Trophoblast cell (in vitro differentiated cells and primary cell): Measurements from ENCODE around the gene PIP5K1B.

Experiments
- DNase-seq, 2 donors: peaks; one replicate each; pipeline ENCODE4 v3.0.0-alpha.2; 2016
- H2AFZ ChIP-seq: 2 replicates; pipeline ENCODE4 v1.6.1; 2013; ENCODE audit warnings: low read length, moderate library complexity, mild to moderate bottlenecking; ENCODE audit not compliant: insufficient read depth, poor library complexity
- H2AK5ac ChIP-seq: 2 replicates; pipeline ENCODE4 v1.6.1; 2013; ENCODE audit warnings: mild to moderate bottlenecking, low read length
- H2BK120ac ChIP-seq: 2 replicates; pipeline ENCODE4 v1.6.1; 2013; ENCODE audit warnings: low read length, mild to moderate bottlenecking, moderate library complexity; ENCODE audit not compliant: insufficient read depth, poor library complexity
- H2BK12ac ChIP-seq: 2 replicates; pipeline ENCODE4 v1.6.1; 2013; ENCODE audit warnings: mild to moderate bottlenecking, low read length, moderate library complexity
- H2BK5ac ChIP-seq: 2 replicates; pipeline ENCODE4 v1.6.1; 2013; ENCODE audit warnings: low read length, low read depth, moderate library complexity, mild to moderate bottlenecking; ENCODE audit not compliant: poor library complexity
- H3K14ac ChIP-seq: 2 replicates; pipeline ENCODE4 v1.6.1; 2013; ENCODE audit warnings: mild to moderate bottlenecking, low read length
- H3K18ac ChIP-seq: 2 replicates; pipeline ENCODE4 v1.6.1; 2013; ENCODE audit warnings: mild to moderate bottlenecking, low read length
- H3K23ac ChIP-seq: 2 replicates; pipeline ENCODE4 v1.6.1; 2013; ENCODE audit warnings: low read length
- H3K27ac ChIP-seq: 2 replicates; pipeline ENCODE4 v1.5.1; 2013; ENCODE audit warnings: low read depth, mild to moderate bottlenecking, inconsistent platforms, low read length, moderate library complexity
- H3K27me3 ChIP-seq: 2 replicates; pipeline ENCODE4 v1.6.1; 2013; ENCODE audit warnings: inconsistent platforms, mild to moderate bottlenecking, low read length, moderate library complexity; ENCODE audit not compliant: insufficient read depth
- H3K36me3 ChIP-seq, 2 experiments: 1 replicate in 1 of 2; 2 replicates in 1 of 2; pipeline ENCODE4 v1.6.1; 2013; ENCODE audit warnings: low read length in 2 of 2, mild to moderate bottlenecking in 2 of 2, moderate library complexity in 1 of 2; ENCODE audit not compliant: insufficient read depth in 2 of 2, control insufficient read depth in 1 of 2
- H3K4ac ChIP-seq: 2 replicates; pipeline ENCODE4 v1.6.1; 2013; ENCODE audit warnings: low read depth, mild to moderate bottlenecking, low read length, moderate library complexity
- H3K4me1 ChIP-seq, 2 experiments: 1 replicate in 1 of 2; 2 replicates in 1 of 2; pipeline ENCODE4 v1.6.1; 2013; ENCODE audit warnings: low read length in 2 of 2, mild to moderate bottlenecking in 2 of 2, moderate library complexity in 1 of 2; ENCODE audit not compliant: insufficient read depth in 2 of 2, control insufficient read depth in 1 of 2
- H3K4me2 ChIP-seq: 2 replicates; pipeline ENCODE4 v1.6.1; 2013; ENCODE audit warnings: inconsistent platforms, mild to moderate bottlenecking, low read length, moderate library complexity
- H3K4me3 ChIP-seq: 2 replicates; pipeline ENCODE4 v1.5.1; 2013; ENCODE audit warnings: mild to moderate bottlenecking, low read depth, low read length, inconsistent platforms
- H3K79me1 ChIP-seq: one replicate; pipeline ENCODE4 v1.6.1; 2013; ENCODE audit warnings: low read length
- H3K79me2 ChIP-seq: 2 replicates; pipeline ENCODE4 v1.6.1; 2013; ENCODE audit warnings: low read length, mild to moderate bottlenecking; ENCODE audit not compliant: control insufficient read depth, insufficient read depth, poor library complexity
- H3K9ac ChIP-seq: 2 replicates; pipeline ENCODE4 v1.6.1; 2013; ENCODE audit warnings: mild to moderate bottlenecking, low read length
- H3K9me3 ChIP-seq: 2 replicates; pipeline ENCODE4 v1.6.1; 2013; ENCODE audit warnings: low read depth, mild to moderate bottlenecking, control low read depth, inconsistent platforms, low read length; ENCODE audit not compliant: insufficient read depth
- H4K12ac ChIP-seq: 2 replicates; pipeline ENCODE4 v1.6.1; 2013; ENCODE audit warnings: low read depth, mild to moderate bottlenecking, low read length, moderate library complexity
- H4K8ac ChIP-seq: 2 replicates; pipeline ENCODE4 v1.6.1; 2013; ENCODE audit warnings: low read depth, mild to moderate bottlenecking, low read length, moderate library complexity
- H4K91ac ChIP-seq: one replicate; pipeline ENCODE4 v1.6.1; 2013; ENCODE audit warnings: low read depth, mild to moderate bottlenecking, low read length, moderate library complexity
- WGBS: extraction: QIAGEN DNeasy Blood & Tissue Kit; methylation state at CpG from one replicate; pipeline ENCODE4 v1.1.7; 2013; ENCODE audit warnings: missing lambda C conversion rate; ENCODE audit not compliant: insufficient read length, insufficient coverage; ENCODE audit errors: extremely low coverage; 5-methylcytosine and 5-hydroxymethylcytosine counted together

Gene PIP5K1B

DNA sequence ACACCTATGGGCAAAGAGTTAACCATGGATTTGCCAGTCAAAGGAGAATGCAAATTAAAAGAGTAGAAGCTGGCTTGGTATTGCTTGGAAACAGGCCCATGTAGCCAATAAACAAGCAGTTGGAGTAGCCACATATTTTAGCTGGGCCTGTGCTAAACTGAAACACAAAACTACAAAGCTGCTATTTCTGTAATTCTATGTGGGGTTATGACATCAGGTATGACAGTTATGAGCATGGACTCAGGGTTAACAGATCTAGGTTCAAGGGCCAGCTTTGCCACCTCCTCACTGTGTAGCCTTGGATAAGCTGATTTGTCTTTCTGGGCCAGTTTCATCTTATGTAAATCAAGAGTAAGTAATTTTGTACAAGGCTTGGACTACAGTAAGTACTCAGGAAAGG is 142.7 kb downstream of the PIP5K1B start:
- no peaks in the 10 kb centered on the region for H3K36me3 ChIP-seq
- no peak overlapping the region for H2AK5ac ChIP-seq
- H3K14ac ChIP-seq = no peak overlapping the region
- DNase-seq = peak in 1 of 2 donors; percentile 26
- H3K9me3 ChIP-seq = peaks cover 3% of the 10 kb centered on the region
- no peak overlapping the region for H4K12ac ChIP-seq
- H2BK12ac ChIP-seq = no peak overlapping the region
- H4K8ac ChIP-seq = no peak overlapping the region
- H3K4me3 ChIP-seq = no peak overlapping the region
- H3K79me1 ChIP-seq = no peaks in the 10 kb centered on the region
- no peak overlapping the region for H2AFZ ChIP-seq
- no peak overlapping the region for H3K27ac ChIP-seq
- H3K79me2 ChIP-seq = no peaks in the 10 kb centered on the region
- H2BK120ac ChIP-seq = no peak overlapping the region
- H3K9ac ChIP-seq = no peak overlapping the region
- no peak overlapping the region for H4K91ac ChIP-seq
- no peak overlapping the region for H3K18ac ChIP-seq
- no peak overlapping the region for H3K4ac ChIP-seq
- H2BK5ac ChIP-seq = no peak overlapping the region
- H3K27me3 ChIP-seq = no peaks in the 10 kb centered on the region
- no peaks in the 10 kb centered on the region for H3K4me1 ChIP-seq
- H3K23ac ChIP-seq = no peak overlapping the region
- H3K4me2 ChIP-seq = no peak overlapping the region

DNA sequence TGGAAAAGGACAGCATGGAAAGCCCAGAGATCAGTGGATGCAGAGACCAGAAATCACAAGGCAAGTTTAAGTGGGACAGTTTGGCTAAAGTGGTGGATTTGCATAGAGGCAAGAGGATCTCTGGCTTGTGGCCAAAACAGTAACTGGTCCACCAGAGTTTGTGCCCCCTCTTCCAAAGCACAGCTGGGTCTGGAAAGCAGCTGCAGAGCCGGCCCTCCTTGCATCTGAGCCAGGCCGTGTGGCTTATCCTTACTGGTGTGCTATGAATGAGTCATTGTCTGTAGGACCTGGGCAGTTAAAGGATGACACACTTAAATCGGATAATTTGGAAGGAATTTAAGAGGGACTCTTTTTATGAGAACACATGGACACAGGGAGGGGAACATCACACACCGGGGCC is 146.6 kb downstream of the PIP5K1B start:
- H3K4me1 ChIP-seq = no peaks in the 10 kb centered on the region
- H4K8ac ChIP-seq = no peak overlapping the region
- H3K36me3 ChIP-seq = no peaks in the 10 kb centered on the region
- DNase-seq = no peak
- no peak overlapping the region for H2BK12ac ChIP-seq
- H3K79me2 ChIP-seq = no peaks in the 10 kb centered on the region
- no peak overlapping the region for H4K12ac ChIP-seq
- H3K79me1 ChIP-seq = no peaks in the 10 kb centered on the region
- H2BK5ac ChIP-seq = no peak overlapping the region
- no peak overlapping the region for H3K4me2 ChIP-seq
- no peak overlapping the region for H3K18ac ChIP-seq
- no peak overlapping the region for H3K9ac ChIP-seq
- H3K27ac ChIP-seq = no peak overlapping the region
- H4K91ac ChIP-seq = no peak overlapping the region
- H3K4me3 ChIP-seq = no peak overlapping the region
- H3K9me3 ChIP-seq = peaks cover 3% of the 10 kb centered on the region
- H2AK5ac ChIP-seq = no peak overlapping the region
- H2BK120ac ChIP-seq = no peak overlapping the region
- no peaks in the 10 kb centered on the region for H3K27me3 ChIP-seq
- no peak overlapping the region for H3K23ac ChIP-seq
- no peak overlapping the region for H3K14ac ChIP-seq
- H3K4ac ChIP-seq = no peak overlapping the region
- H2AFZ ChIP-seq = no peak overlapping the region
- WGBS = no CpG with 5 or more reads among the region's 4 CpGs

DNA sequence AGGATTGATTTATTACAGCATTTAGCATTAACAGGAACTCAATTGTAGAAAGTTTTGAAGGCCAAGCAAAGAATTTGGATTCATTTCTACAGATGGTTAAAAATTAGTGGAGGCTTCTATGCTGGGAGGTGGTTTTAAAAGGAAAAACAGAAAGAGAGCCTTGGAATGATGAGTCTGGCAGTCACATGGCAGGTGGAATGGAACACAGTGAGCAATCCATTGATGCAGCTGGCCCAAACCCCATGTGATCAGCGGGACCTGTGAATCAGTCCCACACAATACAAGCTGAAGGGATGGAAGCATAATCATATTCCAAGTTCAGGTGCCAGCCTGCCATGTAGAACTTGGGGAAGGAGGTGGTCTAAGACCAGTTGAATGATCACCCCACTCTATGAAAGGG is 147.9 kb downstream of the PIP5K1B start:
- no peak for DNase-seq
- no peak overlapping the region for H3K18ac ChIP-seq
- peaks cover 3% of the 10 kb centered on the region for H3K9me3 ChIP-seq
- H4K8ac ChIP-seq = no peak overlapping the region
- WGBS = no CpG with 5 or more reads among the region's 1 CpG
- H2AFZ ChIP-seq = no peak overlapping the region
- H3K79me2 ChIP-seq = no peaks in the 10 kb centered on the region
- H3K27ac ChIP-seq = no peak overlapping the region
- H3K4ac ChIP-seq = no peak overlapping the region
- no peak overlapping the region for H2BK120ac ChIP-seq
- no peaks in the 10 kb centered on the region for H3K4me1 ChIP-seq
- H3K27me3 ChIP-seq = no peaks in the 10 kb centered on the region
- no peak overlapping the region for H3K4me3 ChIP-seq
- no peaks in the 10 kb centered on the region for H3K36me3 ChIP-seq
- H3K79me1 ChIP-seq = no peaks in the 10 kb centered on the region
- H4K91ac ChIP-seq = no peak overlapping the region
- no peak overlapping the region for H3K4me2 ChIP-seq
- H2BK5ac ChIP-seq = no peak overlapping the region
- H3K14ac ChIP-seq = no peak overlapping the region
- no peak overlapping the region for H3K9ac ChIP-seq
- H2BK12ac ChIP-seq = no peak overlapping the region
- H4K12ac ChIP-seq = no peak overlapping the region
- H2AK5ac ChIP-seq = no peak overlapping the region
- H3K23ac ChIP-seq = no peak overlapping the region

DNA sequence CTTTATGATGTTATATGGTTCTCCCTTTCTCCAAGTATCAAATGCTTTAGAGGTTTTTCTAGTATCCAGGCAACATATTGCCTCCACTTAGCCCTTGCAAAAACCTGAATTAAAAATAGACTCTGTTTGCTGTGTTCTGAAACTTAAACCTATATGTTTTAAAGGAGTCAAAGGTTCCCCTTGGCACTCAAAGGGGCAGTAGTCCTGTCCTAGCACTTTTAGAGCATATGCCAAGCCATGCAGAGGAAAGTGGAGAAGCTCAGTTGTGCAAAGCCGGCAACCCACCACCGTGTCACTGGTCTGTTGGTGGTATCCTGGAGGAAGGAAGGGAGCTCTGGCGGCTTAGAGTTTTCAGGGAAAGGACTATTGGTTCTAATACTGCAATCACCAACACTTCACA is 154.3 kb downstream of the PIP5K1B start:
- no peak overlapping the region for H3K27ac ChIP-seq
- no peak overlapping the region for H3K4me3 ChIP-seq
- H3K4me2 ChIP-seq = no peak overlapping the region
- no peak overlapping the region for H3K14ac ChIP-seq
- no peak overlapping the region for H3K4ac ChIP-seq
- no peaks in the 10 kb centered on the region for H3K9me3 ChIP-seq
- no peaks in the 10 kb centered on the region for H3K79me1 ChIP-seq
- H3K4me1 ChIP-seq = no peaks in the 10 kb centered on the region
- no peak for DNase-seq
- no CpG with 5 or more reads among the region's 3 CpGs for WGBS
- H2AFZ ChIP-seq = no peak overlapping the region
- no peak overlapping the region for H2BK5ac ChIP-seq
- H4K8ac ChIP-seq = no peak overlapping the region
- H4K91ac ChIP-seq = no peak overlapping the region
- no peak overlapping the region for H2AK5ac ChIP-seq
- H3K79me2 ChIP-seq = no peaks in the 10 kb centered on the region
- no peak overlapping the region for H2BK120ac ChIP-seq
- H2BK12ac ChIP-seq = no peak overlapping the region
- H4K12ac ChIP-seq = no peak overlapping the region
- no peak overlapping the region for H3K23ac ChIP-seq
- H3K18ac ChIP-seq = no peak overlapping the region
- no peaks in the 10 kb centered on the region for H3K27me3 ChIP-seq
- no peak overlapping the region for H3K9ac ChIP-seq
- H3K36me3 ChIP-seq = no peaks in the 10 kb centered on the region

DNA sequence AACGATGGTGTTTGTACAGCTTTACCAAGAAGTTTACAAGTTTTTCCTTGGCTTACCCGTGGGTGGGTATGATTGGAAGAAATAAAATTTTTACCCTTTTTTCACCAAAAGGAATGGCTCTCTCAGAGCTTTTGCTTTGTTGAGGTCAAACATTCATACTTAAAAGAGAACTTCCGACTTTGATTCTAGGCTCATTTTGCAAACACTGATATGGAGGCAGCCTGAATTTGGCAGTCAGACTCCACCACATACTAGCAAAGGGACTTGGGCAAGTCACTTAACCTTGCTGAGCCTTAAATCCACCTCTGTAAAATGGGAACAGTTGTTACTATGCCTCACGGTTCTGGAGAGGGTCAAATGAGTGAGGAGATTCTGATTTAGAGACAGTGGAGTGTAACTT is 155.4 kb downstream of the PIP5K1B start:
- Histone ChIP-seq H3K14ac (no peak overlapping the region), H3K36me3 (no peaks in the 10 kb centered on the region), H3K4me2 (no peak overlapping the region), H3K4me3 (no peak overlapping the region), H2AK5ac (no peak overlapping the region), H3K9ac (no peak overlapping the region), H3K27me3 (no peaks in the 10 kb centered on the region), H3K23ac (no peak overlapping the region), H4K91ac (no peak overlapping the region), H2BK12ac (no peak overlapping the region), H3K4ac (no peak overlapping the region), H2BK120ac (no peak overlapping the region), H2AFZ (no peak overlapping the region), H3K27ac (no peak overlapping the region), H2BK5ac (no peak overlapping the region), H3K79me2 (no peaks in the 10 kb centered on the region), H3K4me1 (no peaks in the 10 kb centered on the region), H4K12ac (no peak overlapping the region), H3K79me1 (no peaks in the 10 kb centered on the region), H3K18ac (no peak overlapping the region), H4K8ac (no peak overlapping the region), H3K9me3 (no peaks in the 10 kb centered on the region)
- no peak for DNase-seq
- WGBS = no CpG with 5 or more reads among the region's 4 CpGs
